IMR-90 (cell line): ENCODE measurements around the gene DNAJC4. TPM values are rescaled to one million over a fixed set of nuclear protein-coding genes. Genes with fewer than 3 reads are reported as not detected.

Source experiments
- ATAC-seq: fragments of 200-7000 bp; cut with Tn5 transposase; 2 replicates; pipeline ENCODE4 v1.9.1; 2020; ENCODE audit warnings: low read depth, mild to moderate bottlenecking, moderate library complexity
- BruUV-seq: library from RNA; stranded (reverse); fragments of 400-500 nt; replicated peaks from 2 replicates; lab custom pipeline; 2021; lab: Mats Ljungman, UMichigan
- CTCF ChIA-PET: fragments of 300-600 bp; formaldehyde crosslinking; extraction: SDS; loops from one replicate; lab custom pipeline; 2021; ENCODE audit warnings: antibody characterized with exemption; lab: Yijun Ruan, JAX
- POLR2A ChIA-PET: fragments of 300-600 bp; sonication (Branson Sonifier 250); formaldehyde crosslinking; loops from one replicate; lab custom pipeline; 2022; ENCODE audit warnings: antibody characterized with exemption; ENCODE audit not compliant: unreplicated experiment; lab: Charles Lee
- DNase-seq: peaks from one replicate; pipeline ENCODE4 v3.0.0; 2013
- H2AFZ ChIP-seq: replicated peaks from 2 replicates; pipeline ENCODE3; 2013; ENCODE audit warnings: low read length, mild to moderate bottlenecking; ENCODE audit not compliant: poor library complexity
- H2AK5ac ChIP-seq: 2 replicates; pipeline ENCODE4 v1.6.1; 2013; ENCODE audit warnings: low read depth, low read length, inconsistent platforms
- H2AK9ac ChIP-seq: replicated peaks from 2 replicates; pipeline ENCODE3; 2013; ENCODE audit warnings: mild to moderate bottlenecking, low read depth, low read length, moderate library complexity; ENCODE audit not compliant: poor library complexity
- H2BK120ac ChIP-seq: 2 replicates; pipeline ENCODE4 v1.6.1; 2013; ENCODE audit warnings: low read depth, low read length, inconsistent platforms
- H2BK15ac ChIP-seq: 3 replicates; pipeline ENCODE4 v1.6.1; 2013; ENCODE audit warnings: low read depth, low read length, inconsistent platforms
- H2BK20ac ChIP-seq: 2 replicates; pipeline ENCODE4 v1.6.1; 2013; ENCODE audit warnings: low read depth, mild to moderate bottlenecking, inconsistent platforms, low read length, moderate library complexity
- H2BK5ac ChIP-seq: 2 replicates; pipeline ENCODE4 v1.6.1; 2013; ENCODE audit warnings: mild to moderate bottlenecking, low read depth, low read length, inconsistent platforms; ENCODE audit not compliant: poor library complexity, severe bottlenecking
- H3K14ac ChIP-seq: replicated peaks from 2 replicates; pipeline ENCODE4 v1.6.1; 2013; ENCODE audit warnings: low read depth, low read length, inconsistent platforms
- H3K18ac ChIP-seq: 2 replicates; pipeline ENCODE4 v1.6.1; 2013; ENCODE audit warnings: low read depth, low read length, control low read depth
- H3K23ac ChIP-seq: 2 replicates; pipeline ENCODE4 v1.6.1; 2013; ENCODE audit warnings: low read depth, low read length, inconsistent platforms
- H3K27ac ChIP-seq: 2 replicates; pipeline ENCODE4 v1.5.1; 2013; ENCODE audit warnings: mild to moderate bottlenecking, control low read depth, low read length; ENCODE audit not compliant: insufficient read depth
- H3K27me3 ChIP-seq: 2 replicates; pipeline ENCODE4 v1.6.1; 2013; ENCODE audit warnings: low read length; ENCODE audit not compliant: control insufficient read depth, insufficient read depth
- H3K36me3 ChIP-seq: 2 replicates; pipeline ENCODE4 v1.6.1; 2013; ENCODE audit warnings: low read length, mixed read lengths; ENCODE audit not compliant: control insufficient read depth, insufficient read depth
- H3K4ac ChIP-seq: 2 replicates; pipeline ENCODE4 v1.6.1; 2013; ENCODE audit warnings: low read depth, low read length, inconsistent platforms
- H3K4me1 ChIP-seq: 2 replicates; pipeline ENCODE4 v1.6.1; 2013; ENCODE audit warnings: low read length, mixed read lengths; ENCODE audit not compliant: control insufficient read depth, insufficient read depth
- H3K4me2 ChIP-seq: 2 replicates; pipeline ENCODE4 v1.6.1; 2013; ENCODE audit warnings: low read depth, mild to moderate bottlenecking, control low read depth, low read length, moderate library complexity
- H3K4me3 ChIP-seq: 2 replicates; pipeline ENCODE4 v1.5.1; 2013; ENCODE audit warnings: low read depth, mild to moderate bottlenecking, control low read depth, low read length, moderate library complexity; ENCODE audit not compliant: insufficient read depth
- H3K56ac ChIP-seq: 2 replicates; pipeline ENCODE4 v1.6.1; 2013; ENCODE audit warnings: low read length, inconsistent platforms; ENCODE audit not compliant: insufficient read depth; ENCODE audit errors: extremely low read depth
- H3K79me1 ChIP-seq, 2 experiments: 2 replicates each; pipeline ENCODE4 v1.6.1; 2013; ENCODE audit warnings: low read length in 2 of 2, inconsistent platforms in 1 of 2, low read depth in 1 of 2
- H3K9ac ChIP-seq: 2 replicates; pipeline ENCODE4 v1.6.1; 2013; ENCODE audit warnings: low read depth, low read length, control low read depth
- H3K9me1 ChIP-seq: 2 replicates; pipeline ENCODE4 v1.6.1; 2013; ENCODE audit warnings: low read length, inconsistent platforms; ENCODE audit not compliant: insufficient read depth
- H3K9me3 ChIP-seq: 2 replicates; pipeline ENCODE4 v1.6.1; 2013; ENCODE audit warnings: low read length; ENCODE audit not compliant: control insufficient read depth, insufficient read depth
- H4K20me1 ChIP-seq: 2 replicates; pipeline ENCODE4 v1.6.1; 2013; ENCODE audit warnings: low read length, inconsistent platforms; ENCODE audit not compliant: insufficient read depth
- H4K5ac ChIP-seq: 2 replicates; pipeline ENCODE4 v1.6.1; 2013; ENCODE audit warnings: mild to moderate bottlenecking, low read depth, low read length, control low read depth
- H4K8ac ChIP-seq, 2 experiments: 2 replicates each; pipeline ENCODE4 v1.6.1; 2013; ENCODE audit warnings: low read depth in 2 of 2, low read length in 2 of 2, control low read depth in 1 of 2, inconsistent platforms in 1 of 2
- H4K91ac ChIP-seq: 2 replicates; pipeline ENCODE4 v1.6.1; 2013; ENCODE audit warnings: low read depth, low read length, inconsistent platforms; ENCODE audit not compliant: insufficient read depth
- BHLHE40 ChIP-seq: fragments of 150-350 bp; IDR thresholded peaks from 2 replicates; pipeline ENCODE4 v1.6.1; 2016; ENCODE audit warnings: mild to moderate bottlenecking, low read depth, low read length
- CEBPB ChIP-seq: IDR thresholded peaks from 2 replicates; pipeline ENCODE4 v1.6.1; 2012; ENCODE audit warnings: low read depth, low read length, improper control_type of control experiment
- CHD1 ChIP-seq: IDR thresholded peaks from 2 replicates; pipeline ENCODE4 v1.6.1; 2012; ENCODE audit warnings: low read depth, low read length, improper control_type of control experiment
- ELK1 ChIP-seq: fragments of 150-350 bp; IDR thresholded peaks from 2 replicates; pipeline ENCODE4 v1.6.1; 2016; ENCODE audit warnings: low read depth, mild to moderate bottlenecking, low read length, moderate library complexity, borderline replicate concordance
- FOS ChIP-seq: fragments of 150-350 bp; IDR thresholded peaks from 2 replicates; pipeline ENCODE4 v1.6.1; 2016; ENCODE audit warnings: low read depth, low read length
- MAFK ChIP-seq: IDR thresholded peaks from 2 replicates; pipeline ENCODE4 v1.6.1; 2012; ENCODE audit warnings: low read depth, low read length, improper control_type of control experiment
- MAZ ChIP-seq: IDR thresholded peaks from 2 replicates; pipeline ENCODE4 v1.6.1; 2012; ENCODE audit warnings: low read depth, mild to moderate bottlenecking, low read length, improper control_type of control experiment, moderate library complexity, borderline replicate concordance
- MXI1 ChIP-seq: IDR thresholded peaks from 2 replicates; pipeline ENCODE4 v1.6.1; 2012; ENCODE audit warnings: low read depth, mild to moderate bottlenecking, low read length, moderate library complexity, borderline replicate concordance
- NFE2L2 ChIP-seq: fragments of 150-350 bp; IDR thresholded peaks from 2 replicates; pipeline ENCODE4 v1.6.1; 2016; ENCODE audit warnings: low read depth, mild to moderate bottlenecking, low read length
- POLR2A ChIP-seq: IDR thresholded peaks from 2 replicates; pipeline ENCODE4 v1.6.1; 2012; ENCODE audit warnings: mild to moderate bottlenecking, low read depth, low read length
- RAD21 ChIP-seq: IDR thresholded peaks from 2 replicates; pipeline ENCODE4 v1.6.1; 2012; ENCODE audit warnings: low read length, improper control_type of control experiment
- RFX5 ChIP-seq: IDR thresholded peaks from 2 replicates; pipeline ENCODE4 v1.8.0; 2012; ENCODE audit warnings: low read depth, mild to moderate bottlenecking, low read length, moderate library complexity
- SMC3 ChIP-seq: fragments of 150-350 bp; IDR thresholded peaks from 2 replicates; pipeline ENCODE4 v1.6.1; 2016; ENCODE audit warnings: low read depth, mild to moderate bottlenecking, antibody characterized with exemption, low read length, moderate library complexity
- USF2 ChIP-seq: fragments of 150-350 bp; IDR thresholded peaks from 2 replicates; pipeline ENCODE4 v1.6.1; 2017; ENCODE audit warnings: mild to moderate bottlenecking, antibody characterized with exemption, low read length, low read depth
- WGBS, 2 experiments: methylation state at CpG; one replicate each; pipeline versions ENCODE4 v1.1.5 to v1.1.7; 2013; ENCODE audit warnings: missing lambda C conversion rate in 2 of 2; ENCODE audit not compliant: insufficient read length in 1 of 2; ENCODE audit errors: extremely low coverage in 2 of 2; 5-methylcytosine and 5-hydroxymethylcytosine counted together
- dilution Hi-C: fragments of 300-500 bp; cut with HindIII; formaldehyde crosslinking; loops from one replicate; pipeline ENCODE4 v1.14.3; 2018; ENCODE audit warnings: low sequenced_read_pairs; ENCODE audit not compliant: unreplicated experiment
- in situ Hi-C: fragments of 300-500 bp; cut with MboI; formaldehyde crosslinking; loops from 3 replicates; pipeline ENCODE4 v1.14.3; 2019; ENCODE audit warnings: low sequenced_read_pairs, inconsistent platforms, mixed read lengths
- intact Hi-C: fragments of 100-400 bp; cut with micrococcal nuclease; formaldehyde crosslinking; loops from 2 replicates; pipeline ENCODE4 v1.10.0; 2022
- polyA plus RNA-seq, 3 experiments: library from polyadenylated mRNA; depleted of rRNA; stranded (reverse); fragments of >200 nt; gene quantifications; 2 replicates each; pipeline ENCODE4 v1.2.3, GENCODE V29; 2012; ENCODE audit warnings: low replicate concordance in 1 of 3
- total RNA-seq: library from RNA; depleted of rRNA; stranded (reverse); fragments of >200 nt; gene quantifications from 2 replicates; pipeline ENCODE4 v1.2.3, GENCODE V29; 2012

DNAJC4 gene
- total and polyA plus RNA-seq, 2 of the 4 experiments (the other 2 are of a cell fraction) = 2.2 to 22.8 TPM

- TF ChIP-seq MXI1 = no peak
- TF ChIP-seq USF2 = no peak
These were observed 48.3 kb downstream of the DNAJC4 start (continued) for GRCh38 chr11:64278576-64279190.

- Histone ChIP-seq H3K9ac (no peak overlapping the region), H3K56ac (no peak overlapping the region), H3K4me1 (peaks cover 8% of the 10 kb centered on the region), H3K27ac (no peak overlapping the region), H3K4me3 (no peak overlapping the region), H3K18ac (no peak overlapping the region), H3K27me3 (no peaks in the 10 kb centered on the region), H2AFZ (no peak overlapping the region), H3K9me3 (no peaks in the 10 kb centered on the region), H4K8ac (no peak overlapping the region), H4K5ac (no peak overlapping the region), H3K14ac (no peak overlapping the region), H3K9me1 (peaks cover 5% of the 10 kb centered on the region; the same call in 1 of the 2 replicates), H2BK20ac (no peak overlapping the region), H3K23ac (no peak overlapping the region), H2BK120ac (no peak overlapping the region), H3K4ac (no peak overlapping the region), H2BK5ac (no peak overlapping the region), H4K20me1 (no peaks in the 10 kb centered on the region), H2BK15ac (no peak overlapping the region), H2AK5ac (no peak overlapping the region), H4K91ac (no peak overlapping the region), H3K79me1 (peaks cover 15 to 37% of the 10 kb centered on the region in 2 experiments), H3K4me2 (no peak overlapping the region), H3K36me3 (peaks cover 18% of the 10 kb centered on the region), H2AK9ac (no peak overlapping the region)
- WGBS, 2 experiments = 100% methylated on average over 1 of the region's 22 CpGs; no CpG with 5 or more reads in 1 of the 2 experiments
- CTCF ChIA-PET = no interaction called here
- POLR2A ChIA-PET = no interaction called here
- BruUV-seq = no TSS peak
- ATAC-seq = no peak
- in situ Hi-C loops = no loop called here
- no peak for DNase-seq
- dilution Hi-C loops = no loop called here
- intact Hi-C loops = no loop called here
- TF ChIP-seq RAD21 (no peak), CHD1 (no peak), NFE2L2 (no peak), SMC3 (no peak), MXI1 (no peak), BHLHE40 (no peak), FOS (no peak), ELK1 (no peak), POLR2A (no peak), RFX5 (no peak), MAFK (no peak), MAZ (no peak), CEBPB (no peak)
These were observed 51.8 kb downstream of the DNAJC4 start for GRCh38 chr11:64281957-64282770.
